GM12801 (cell line): ENCODE results near the gene SAFB2.

ENCODE experiments used
- CTCF ChIP-seq: IDR thresholded peaks from one replicate; pipeline ENCODE4 v1.5.1; 2011; ENCODE audit warnings: control low read depth; ENCODE audit not compliant: insufficient read length; ENCODE audit errors: extremely low read depth

SAFB2 gene

GRCh38 chr19:5591476-5591875 lies 31.1 kb downstream of the SAFB2 start:
- no peak for TF ChIP-seq CTCF

- no peak for TF ChIP-seq CTCF
Observed at GRCh38 chr19:5590865-5591154, 31.8 kb downstream of the SAFB2 start.

- no peak for TF ChIP-seq CTCF
Observed at GRCh38 chr19:5590151-5590864, 32.3 kb downstream of the SAFB2 start.

- no peak for TF ChIP-seq CTCF
Observed at GRCh38 chr19:5588906-5589676, 33.5 kb downstream of the SAFB2 start.

GRCh38 chr19:5588441-5588840 lies 34.1 kb downstream of the SAFB2 start:
- no peak for TF ChIP-seq CTCF

GRCh38 chr19:5587661-5588060 lies 34.9 kb downstream of the SAFB2 start:
- TF ChIP-seq CTCF: no peak

GRCh38 chr19:5587071-5587455 lies 35.5 kb downstream of the SAFB2 start:
- TF ChIP-seq CTCF: no peak
